CD4-positive, alpha-beta T cell treated with Interleukin-4 for 4 hours (primary cell): Measurements from ENCODE around the gene CACNA1D.

Source experiments
- DNase-seq: peaks from one replicate; pipeline ENCODE4 v3.0.0-alpha.2; 2020

CACNA1D gene

DNA sequence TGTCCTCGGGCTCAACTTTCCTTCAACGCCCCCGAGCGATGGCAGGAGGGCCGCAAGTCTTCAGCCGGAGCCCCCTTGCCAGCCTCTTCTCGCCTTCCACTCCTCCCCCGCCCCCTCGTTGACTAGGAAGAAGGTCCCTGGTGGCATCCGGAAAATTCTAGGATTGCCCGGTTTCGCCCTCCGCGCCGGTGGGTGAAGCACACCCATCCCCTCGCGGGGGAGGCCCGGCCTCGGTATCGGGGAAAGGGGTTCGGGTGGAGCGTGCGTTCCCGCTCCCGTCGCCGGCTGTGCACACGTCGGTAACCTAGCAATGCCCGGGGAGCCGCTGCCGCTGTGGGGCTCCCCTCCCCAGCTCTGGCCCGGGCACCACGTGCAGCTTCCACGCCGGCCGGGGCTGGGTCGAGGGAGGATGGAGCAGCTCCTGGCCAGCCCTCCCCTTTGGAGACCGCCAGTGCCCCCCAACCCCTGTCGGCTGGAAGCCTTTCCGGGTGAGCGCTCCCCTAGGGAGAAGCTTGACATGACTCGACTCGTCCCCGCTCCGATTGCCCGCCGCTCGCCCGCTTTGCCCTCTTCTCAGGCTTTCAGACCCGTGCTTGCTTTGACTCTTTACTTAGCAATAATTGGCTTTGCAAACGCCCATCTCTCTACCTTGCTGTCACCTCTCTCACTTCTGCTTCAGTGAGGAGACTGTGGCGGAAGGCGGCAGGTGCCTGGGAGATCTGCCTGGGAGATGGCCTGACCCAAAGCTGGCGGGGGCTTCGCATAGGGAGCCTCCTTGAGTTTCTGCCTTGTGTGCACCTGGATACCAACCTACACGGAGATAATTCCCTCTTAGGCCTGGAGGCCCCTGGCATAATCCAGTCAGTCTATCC, 1.3 kb downstream of the CACNA1D start:
- no peak for DNase-seq

DNA sequence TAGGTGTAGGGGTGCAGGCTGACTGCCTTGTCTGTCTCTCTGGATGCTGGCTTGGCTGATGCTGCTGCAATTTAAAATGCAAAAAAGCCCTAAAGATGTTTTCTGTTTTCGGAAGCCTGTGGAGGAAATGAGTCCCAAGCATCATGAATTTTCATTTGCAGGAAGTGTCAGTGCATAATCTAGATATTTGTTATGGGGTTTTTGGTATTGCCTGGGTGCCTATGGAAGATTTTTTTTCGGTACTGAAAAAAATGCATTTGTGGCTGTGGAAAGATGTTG, 1.9 kb downstream of the CACNA1D start:
- no peak for DNase-seq

DNA sequence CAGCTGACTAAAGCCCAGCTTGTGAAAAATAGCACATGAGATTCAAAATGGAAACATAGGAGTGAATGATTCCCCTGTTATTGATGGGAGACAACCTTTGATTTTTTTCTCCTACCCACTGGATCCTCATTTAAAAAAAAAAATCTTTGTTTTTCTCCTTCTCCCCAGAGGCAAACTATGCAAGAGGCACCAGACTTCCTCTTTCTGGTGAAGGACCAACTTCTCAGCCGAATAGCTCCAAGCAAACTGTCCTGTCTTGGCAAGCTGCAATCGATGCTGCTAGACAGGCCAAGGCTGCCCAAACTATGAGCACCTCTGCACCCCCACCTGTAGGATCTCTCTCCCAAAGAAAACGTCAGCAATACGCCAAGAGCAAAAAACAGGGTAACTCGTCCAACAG, 2.6 kb downstream of the CACNA1D start:
- no peak for DNase-seq

DNA sequence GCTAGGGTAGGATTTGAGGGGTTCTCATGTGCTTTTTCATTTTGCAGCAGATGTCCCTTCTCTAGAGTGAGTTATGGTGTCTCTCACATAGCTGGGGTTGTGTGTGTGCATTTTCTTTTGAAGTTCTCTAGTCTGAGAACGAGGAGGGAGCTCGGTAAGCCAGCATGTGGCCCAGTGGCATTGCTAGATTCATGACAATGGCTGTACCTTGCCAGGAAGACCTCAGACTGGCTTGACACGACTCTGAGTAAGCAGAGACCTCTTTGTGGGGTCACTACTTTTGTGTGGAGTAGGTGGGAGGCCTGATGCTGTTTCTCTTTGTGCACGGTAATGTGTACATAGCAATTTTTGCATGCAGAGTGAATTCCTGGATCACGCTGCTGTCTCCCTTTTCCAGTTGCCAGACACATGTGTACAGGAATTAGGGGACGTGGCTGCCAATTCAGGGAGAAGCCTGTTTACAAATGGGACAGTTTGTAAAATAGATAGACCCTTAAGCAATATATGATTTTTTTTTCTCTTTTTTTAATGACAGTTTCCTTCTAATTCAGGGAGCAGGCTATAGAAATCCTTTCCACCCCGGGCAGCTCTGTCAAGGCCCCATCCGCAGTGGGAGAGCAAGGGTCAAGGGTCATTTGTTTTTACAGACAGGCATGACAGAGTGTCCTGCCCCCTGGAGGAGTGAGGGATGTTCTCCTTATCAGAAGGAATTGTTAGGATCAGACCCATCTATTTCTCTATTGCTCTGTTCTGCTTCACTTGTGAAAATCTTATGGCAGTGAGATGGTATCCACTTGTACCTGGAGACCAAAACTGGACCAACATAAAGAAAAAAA, 4.6 kb downstream of the CACNA1D start:
- DNase-seq, result no peak

DNA sequence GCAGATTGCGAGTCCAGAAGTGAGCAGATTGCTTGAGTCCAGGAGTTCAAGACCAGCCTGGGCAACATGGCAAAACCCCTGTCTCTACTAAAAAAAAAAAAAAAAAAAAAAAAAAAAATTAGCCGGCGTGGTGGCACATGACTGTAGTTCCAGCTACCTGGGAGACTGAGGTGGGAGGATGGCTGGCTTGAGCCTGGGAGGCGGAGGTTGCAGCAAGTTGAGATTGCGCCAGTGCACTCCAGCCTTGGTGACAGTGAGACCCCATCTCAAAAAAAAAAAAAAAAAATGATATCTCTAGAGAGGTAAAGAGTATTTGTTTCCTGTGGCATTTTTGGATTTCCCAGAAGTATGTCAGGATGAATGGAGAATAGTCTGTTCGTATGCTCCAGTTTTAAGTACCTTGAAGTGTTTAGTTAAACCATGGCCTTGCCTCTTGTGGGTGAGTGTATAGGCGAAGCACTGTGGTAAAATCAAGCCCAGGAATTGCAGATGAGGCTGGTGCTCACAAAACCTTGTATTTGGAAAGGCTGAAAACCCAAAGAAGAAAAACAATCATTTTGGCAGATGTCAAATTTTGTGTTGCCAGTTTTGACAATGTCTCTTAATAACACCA, 5.9 kb downstream of the CACNA1D start:
- no peak for DNase-seq

DNA sequence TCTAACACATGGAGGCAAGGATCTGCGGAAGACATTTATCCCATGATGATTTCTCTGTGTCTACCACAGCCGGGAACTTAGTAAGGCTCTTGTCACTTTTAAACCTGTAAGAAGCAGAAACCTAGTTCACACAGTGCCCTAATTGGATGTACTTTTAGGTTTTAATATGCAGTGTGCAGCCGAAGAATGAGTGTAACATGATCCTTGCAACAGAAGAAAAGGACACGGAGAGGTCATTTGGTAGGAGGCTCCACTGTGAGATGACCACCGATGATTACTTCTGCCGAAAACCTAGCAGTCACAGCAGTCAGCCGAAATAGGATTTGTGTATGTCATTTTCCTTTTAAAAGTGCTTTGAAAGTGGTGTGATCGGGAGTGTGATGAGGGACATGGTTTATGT, 6.8 kb downstream of the CACNA1D start:
- DNase-seq, result no peak

DNA sequence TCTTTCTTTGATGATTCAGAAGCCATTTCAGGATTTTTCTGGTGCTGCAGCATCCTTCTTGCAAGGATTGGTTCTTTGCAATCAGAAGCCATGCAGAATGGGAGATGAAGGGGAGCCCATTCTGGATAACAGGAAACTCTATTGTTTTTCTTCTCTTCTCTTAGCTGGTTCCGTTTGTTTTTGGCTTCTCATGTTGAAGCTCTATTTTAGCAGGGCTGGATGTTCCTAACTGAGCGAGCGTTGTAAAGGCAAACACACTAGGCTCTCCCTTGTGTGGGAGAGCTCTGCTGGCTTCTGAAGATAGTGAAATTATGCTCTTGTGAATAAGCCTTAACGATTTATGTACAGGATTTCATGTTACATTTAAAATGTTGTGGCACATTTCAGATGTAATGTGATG, 8.3 kb downstream of the CACNA1D start:
- no peak for DNase-seq

DNA sequence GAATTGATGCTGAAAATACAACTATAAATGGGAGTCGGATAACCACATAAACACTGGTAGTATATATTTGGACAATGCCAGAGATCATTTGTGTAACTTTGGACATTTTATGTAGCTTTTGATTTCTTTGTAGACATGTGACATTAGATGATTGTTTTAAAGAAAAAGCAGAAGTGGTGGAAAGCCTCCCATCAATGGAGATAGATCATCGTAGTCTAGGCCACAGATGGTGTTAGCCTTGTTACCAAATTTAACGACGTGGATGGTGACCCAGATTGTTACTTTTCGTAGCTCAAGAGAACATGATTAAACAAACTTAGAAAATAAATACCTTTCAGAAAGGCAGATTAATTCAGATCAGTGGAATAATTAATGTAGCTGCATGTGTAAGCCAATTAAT, 8.8 kb downstream of the CACNA1D start:
- no peak for DNase-seq

DNA sequence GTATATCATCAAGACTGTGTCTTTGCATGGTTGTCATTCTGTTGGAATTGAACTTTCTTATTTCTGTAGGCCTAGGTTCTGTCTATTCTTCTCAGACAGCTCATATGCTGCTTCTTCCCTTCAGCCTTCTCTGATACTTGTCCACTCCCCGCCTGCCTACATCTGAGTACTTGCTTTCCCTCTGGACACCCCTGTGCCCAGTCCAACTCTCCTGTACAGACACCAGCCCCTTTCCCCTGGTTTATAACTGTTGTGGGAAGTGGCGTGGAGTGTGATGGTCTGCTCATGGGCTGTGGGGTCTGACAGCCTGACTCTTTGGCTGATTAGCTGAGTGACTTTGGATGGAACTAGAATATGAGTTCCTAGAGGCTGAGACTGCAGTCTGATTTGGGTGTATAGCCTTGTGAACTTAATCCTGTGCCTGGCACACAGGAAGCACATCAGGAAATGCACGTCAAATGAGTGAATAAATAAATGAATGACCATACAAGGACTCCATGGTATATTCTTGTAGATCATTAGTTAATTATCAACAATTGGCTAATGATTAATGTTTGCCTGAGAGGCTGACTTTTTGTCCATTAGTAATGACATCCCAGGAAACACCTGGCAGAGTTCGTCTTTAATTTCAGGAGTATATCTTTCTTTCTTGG, 11.8 kb downstream of the CACNA1D start:
- no peak for DNase-seq

DNA sequence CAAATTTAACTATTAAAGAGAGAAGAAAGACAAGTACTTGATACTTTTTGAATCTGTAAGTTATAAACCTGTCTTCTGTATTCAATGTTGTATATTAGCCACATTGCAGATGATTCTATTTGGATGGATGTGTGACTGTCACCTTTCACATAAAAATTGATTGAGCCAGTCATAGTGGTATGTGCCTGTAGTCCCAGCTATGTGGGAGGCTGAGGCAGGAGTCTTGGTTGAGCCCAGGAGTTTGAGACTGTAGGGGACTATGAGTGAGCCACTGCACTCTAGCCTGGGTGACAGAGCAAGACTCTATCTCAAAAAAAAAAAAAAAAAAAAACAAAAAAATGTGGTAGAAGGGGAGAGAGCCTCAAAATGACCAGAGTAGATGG, 12.3 kb downstream of the CACNA1D start:
- DNase-seq, result no peak

DNA sequence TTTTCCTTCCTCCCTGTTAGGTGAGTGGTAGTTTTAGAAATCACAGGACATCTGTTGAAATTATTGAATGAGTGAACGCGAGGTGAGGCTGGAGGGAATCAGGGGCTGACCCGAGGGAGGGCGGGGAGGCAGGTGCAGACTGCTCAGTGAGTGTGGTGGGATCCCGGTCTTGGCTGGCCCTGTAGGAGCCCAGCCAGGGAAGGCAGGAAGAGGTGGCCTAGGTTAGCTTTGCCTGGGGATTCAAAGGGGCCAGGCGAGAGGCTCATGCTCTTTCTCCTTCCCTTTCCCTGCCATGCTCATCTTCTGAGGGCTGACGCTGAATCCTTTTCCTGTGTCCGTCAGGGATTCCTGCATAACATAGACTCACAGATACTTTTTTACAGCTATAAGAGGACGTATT, 15.1 kb downstream of the CACNA1D start:
- DNase-seq, result no peak

DNA sequence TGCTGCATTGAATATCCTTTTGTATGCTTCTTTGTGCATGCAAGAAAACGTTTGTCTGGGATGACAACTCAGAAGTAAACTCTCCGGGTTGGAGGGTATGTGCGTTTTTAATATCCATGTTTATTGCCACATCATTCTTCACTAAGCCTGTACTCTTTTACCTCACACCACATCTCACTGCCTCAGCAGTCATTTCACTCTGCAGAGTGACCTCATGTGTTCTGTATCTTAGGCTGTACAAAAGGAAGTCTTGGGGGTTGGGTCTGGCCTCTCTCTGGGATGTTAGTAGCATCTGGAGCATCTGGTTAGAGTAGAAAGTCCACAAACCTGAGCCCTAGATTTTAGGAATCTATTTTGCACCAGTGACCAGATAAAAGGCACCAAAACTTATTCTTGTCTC, 16.1 kb downstream of the CACNA1D start:
- DNase-seq, result no peak

DNA sequence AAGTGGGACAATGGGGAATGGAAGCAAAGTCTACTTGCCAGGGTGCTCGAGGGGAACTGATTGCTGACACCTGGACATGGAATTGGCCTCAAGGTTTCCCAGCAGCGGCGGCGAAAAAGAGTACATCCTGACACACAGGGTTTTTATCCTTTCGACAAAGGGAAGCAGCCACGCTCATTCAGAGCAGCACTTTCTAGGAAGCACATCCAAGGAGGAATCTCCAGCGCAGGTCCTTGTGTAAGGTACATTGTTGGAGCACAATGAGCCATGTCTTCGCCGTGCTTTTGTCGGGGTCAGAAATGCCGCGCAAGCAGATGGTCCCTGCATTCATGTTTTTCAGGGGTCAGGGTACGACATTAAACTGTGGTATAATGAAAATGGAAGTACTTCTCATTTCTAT, 16.8 kb downstream of the CACNA1D start:
- no peak for DNase-seq

DNA sequence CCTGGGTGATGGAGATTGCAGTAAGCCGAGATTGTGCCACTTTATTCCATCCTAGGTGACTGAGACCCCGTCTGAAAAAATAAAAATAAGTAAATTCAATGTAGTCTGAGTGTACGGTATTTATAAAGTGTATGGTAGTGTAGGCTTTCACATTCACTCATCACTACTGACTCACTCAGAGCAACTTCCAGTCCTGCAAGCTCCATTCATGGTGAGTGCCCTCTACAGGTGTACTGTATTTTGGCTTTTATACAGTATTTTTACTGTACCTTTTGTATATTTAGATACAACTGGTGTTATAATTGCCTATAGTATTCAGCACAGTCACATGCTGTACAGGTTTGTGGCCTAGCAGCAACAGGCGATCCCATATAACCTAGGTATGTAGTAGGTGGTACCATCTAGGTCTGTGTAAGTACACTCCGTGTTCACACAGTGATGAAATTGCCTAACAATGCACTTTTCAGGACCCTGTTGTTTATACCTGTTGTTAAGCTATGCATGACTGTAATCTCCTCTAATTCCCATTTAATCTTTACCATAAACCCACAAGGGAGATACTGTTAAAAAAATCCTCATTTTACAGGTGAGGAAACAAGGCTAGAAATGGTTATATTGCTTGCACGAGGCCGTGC, 19.3 kb downstream of the CACNA1D start:
- DNase-seq, result no peak

DNA sequence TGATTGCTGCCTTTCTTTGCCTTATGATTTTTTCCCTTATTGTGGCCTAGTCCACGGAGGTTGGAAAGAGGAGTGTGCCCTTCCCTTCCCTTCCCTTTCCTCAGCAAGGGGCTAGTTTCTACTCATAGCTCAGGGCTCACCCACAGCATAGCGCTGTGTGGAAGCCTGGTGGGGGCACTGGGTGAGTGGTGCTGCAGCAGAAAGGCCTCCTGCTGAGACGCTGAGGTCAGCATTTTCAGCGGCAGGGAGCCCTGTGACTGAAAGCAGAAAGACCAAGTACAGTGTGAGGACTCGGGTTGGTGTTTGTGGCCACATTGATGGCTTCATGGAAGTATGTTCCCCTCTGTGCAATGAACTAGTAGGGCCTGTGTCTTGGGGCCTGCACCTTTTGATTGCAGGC, 21.9 kb downstream of the CACNA1D start:
- DNase-seq, result no peak

DNA sequence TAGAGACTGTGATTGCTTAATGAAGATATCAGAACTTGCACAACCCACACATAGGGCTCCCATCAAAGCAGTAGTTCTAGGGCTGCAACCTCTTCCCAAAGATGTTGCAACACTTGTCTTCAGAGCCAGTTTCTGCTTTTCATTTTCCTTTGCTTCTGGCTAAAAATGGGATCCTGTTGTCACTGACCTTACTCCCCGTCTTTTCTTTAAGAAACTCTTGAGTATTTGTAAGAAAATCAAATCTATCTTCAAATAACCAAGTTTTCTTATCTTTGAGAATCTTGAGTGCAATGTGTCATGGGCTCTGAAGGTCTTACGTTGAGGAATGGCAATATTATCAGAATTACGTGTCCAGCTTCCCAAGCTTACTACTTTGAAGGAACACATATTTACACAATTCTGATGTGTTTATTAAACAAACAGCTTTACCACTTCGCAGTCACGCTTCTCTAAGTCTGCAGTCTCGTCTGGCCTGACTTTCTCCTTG, 24.1 kb downstream of the CACNA1D start:
- DNase-seq, result no peak

DNA sequence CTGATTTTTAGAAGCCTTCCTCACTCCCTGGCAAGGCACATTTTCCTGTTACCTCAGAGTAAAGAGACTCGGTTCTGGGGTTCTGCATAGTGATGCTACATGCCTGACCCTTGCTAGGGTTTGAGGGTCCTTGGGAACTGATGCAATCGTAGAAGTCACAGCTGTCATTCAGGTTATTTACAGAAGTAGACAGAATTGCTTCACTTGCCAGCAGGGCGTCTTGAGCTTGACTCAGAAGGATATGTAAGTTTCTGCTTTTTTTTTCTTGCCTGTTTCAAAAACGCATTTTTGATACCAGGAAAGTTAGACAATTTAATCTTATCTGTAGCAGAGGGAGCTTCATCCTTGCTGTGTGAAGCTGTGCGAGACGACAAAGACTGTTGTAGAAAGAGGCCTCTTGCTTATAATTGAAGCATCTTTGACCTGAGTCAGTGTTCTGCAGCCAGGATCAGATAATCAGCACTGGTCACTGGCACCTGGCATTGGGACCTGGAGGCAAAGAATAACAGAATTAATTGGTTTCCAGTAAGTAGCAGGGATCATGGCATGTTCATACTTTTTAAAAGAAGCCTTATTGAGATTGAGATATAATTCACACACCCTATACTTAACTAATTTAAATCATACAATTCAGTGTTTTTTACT, 24.8 kb downstream of the CACNA1D start:
- DNase-seq, result no peak

DNA sequence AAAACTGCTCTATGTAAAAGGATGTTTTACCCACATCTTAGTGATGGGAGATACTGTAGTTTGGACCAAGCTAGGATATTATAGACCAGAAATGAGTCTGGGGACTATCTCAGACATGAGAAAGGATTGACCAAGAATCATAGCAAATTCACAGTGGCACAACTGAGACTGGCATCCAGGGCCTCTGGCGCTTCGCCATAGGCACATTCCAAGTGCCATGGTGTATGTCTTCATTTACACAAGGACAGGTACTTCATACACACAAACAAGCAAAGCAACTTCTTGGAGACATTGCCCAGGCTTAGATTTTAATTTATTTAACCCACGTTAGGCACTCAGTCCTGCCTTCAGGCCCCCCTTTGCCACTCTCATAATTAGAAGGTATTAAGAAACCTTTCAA, 28.9 kb downstream of the CACNA1D start:
- no peak for DNase-seq

DNA sequence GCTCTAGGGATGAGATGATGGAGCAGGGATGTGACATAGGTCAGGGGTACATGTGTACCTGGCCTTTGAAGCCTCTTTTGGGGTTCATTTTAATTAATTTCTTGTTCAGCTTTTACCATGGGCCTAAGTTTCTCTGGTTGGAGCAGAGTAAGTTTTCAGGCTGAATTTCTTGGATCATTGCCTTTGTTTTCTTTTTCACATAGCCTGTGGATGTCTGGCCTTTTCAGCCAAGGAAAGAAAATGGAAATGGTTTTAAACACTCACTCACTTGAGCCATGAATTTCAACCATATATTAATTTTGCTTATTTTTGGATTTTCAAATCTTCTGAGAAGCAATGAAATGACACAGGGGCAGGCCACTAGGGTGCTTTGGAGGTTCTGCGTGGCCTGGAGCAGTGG, 30.2 kb downstream of the CACNA1D start:
- DNase-seq, result no peak

DNA sequence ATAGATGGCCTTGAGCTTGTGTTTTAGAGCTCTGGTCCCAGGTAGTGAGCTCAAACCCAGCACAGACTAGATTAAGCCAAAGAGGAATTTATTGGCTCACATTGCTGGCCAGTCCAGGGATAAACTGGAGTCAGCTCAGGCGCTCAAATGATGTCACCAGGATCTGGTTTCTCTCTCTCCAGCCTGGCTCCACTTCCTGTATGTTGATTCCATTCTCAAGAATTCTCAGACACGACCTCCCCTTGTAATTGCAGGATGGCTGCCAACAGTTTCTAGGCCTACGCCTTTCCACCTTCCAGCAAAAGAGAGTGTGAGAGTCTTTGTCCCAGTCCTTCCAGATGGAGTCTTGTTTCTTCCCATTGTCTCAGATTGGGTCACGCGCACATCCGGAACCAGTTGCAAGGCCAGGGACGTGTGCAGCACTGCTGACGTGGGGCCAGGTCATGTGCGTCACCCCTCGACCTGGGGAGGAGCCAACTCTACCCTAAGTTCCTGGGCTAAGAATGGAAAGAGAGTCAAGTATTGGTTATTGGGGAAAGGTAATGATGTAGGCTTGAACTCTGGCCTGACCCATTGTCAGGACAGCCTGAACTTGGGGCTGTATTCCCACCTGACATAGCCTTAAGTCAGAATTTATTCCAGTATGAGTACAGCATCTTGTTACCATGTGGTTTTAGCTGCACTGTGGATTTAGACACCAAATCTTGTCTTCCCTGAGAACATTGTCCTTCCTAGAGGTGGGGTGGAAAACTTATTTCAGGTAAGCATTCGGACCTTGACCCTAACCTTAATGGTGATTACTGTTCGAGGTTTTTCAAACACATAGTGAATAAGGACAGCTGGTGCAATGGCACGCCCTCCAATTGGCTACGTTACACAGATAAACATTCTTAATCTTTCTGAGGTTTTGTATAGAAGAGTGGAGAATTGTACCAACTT, 31.6 kb downstream of the CACNA1D start:
- DNase-seq, result no peak

DNA sequence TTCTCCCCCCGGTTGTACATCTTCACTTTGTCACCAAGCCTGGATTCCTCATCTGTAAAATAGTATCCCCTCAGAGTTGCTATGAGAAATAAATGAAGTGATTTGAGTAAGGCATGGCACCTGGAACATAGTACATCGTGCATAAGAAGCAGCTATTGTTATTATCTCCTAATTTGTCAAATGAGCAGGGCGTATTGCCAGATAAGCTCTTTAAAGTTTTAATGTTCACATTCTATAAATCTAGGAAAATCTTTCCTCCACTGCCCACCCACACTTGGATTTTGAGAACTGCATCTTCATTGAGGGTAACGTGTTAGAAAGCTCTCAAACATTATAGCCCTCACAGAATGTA, 32.3 kb downstream of the CACNA1D start:
- no peak for DNase-seq
